Measurements from ENCODE around the gene TMEM229B.

Gene TMEM229B

GRCh38 chr14:67449096-67449495, 39.4 kb downstream of the TMEM229B start:
- Histone ChIP-seq H3K4me3 (ENCODE audit: low read depth, low read length) (no peak overlapping the region), H3K4me1 (peaks cover 20% of the 10 kb centered on the region), H3K79me2 (no peaks in the 10 kb centered on the region), H3K27me3 (ENCODE audit: control insufficient read depth, insufficient read depth, low read length) (no peaks in the 10 kb centered on the region), H3K9ac (no peak overlapping the region), H3K27ac (no peak overlapping the region), H2AFZ (no peak overlapping the region), H3K9me3 (ENCODE audit: control insufficient read depth, low read length) (no peaks in the 10 kb centered on the region), H3K4me2 (ENCODE audit: low read length) (no peak overlapping the region), H3K36me3 (ENCODE audit: control insufficient read depth, insufficient read depth, low read length) (no peaks in the 10 kb centered on the region)
- no peak for TF ChIP-seq CTCF (IDR thresholded peaks at IDR 0.05)

- H2AFZ ChIP-seq, result peak overlapping the region; percentile 43
- no peak for TF ChIP-seq CTCF (IDR thresholded peaks at IDR 0.05)
- no peak overlapping the region for H3K4me3 ChIP-seq (ENCODE audit: low read depth, low read length)
- H3K79me2 ChIP-seq, result no peaks in the 10 kb centered on the region
- H3K9me3 ChIP-seq (ENCODE audit: control insufficient read depth, low read length), result no peaks in the 10 kb centered on the region
- H3K9ac ChIP-seq, result no peak overlapping the region
- no peak overlapping the region for H3K27ac ChIP-seq
- H3K4me2 ChIP-seq (ENCODE audit: low read length), result no peak overlapping the region
- H3K4me1 ChIP-seq, result peaks cover 21% of the 10 kb centered on the region
- no peaks in the 10 kb centered on the region for H3K27me3 ChIP-seq (ENCODE audit: control insufficient read depth, insufficient read depth, low read length)
- no peaks in the 10 kb centered on the region for H3K36me3 ChIP-seq (ENCODE audit: control insufficient read depth, insufficient read depth, low read length)
Observed at GRCh38 chr14:67447033-67447381, 41.5 kb downstream of the TMEM229B start.

- Histone ChIP-seq H3K4me3 (ENCODE audit: low read depth, low read length) (no peak overlapping the region), H3K4me1 (peaks cover 21% of the 10 kb centered on the region), H3K9me3 (ENCODE audit: control insufficient read depth, low read length) (no peaks in the 10 kb centered on the region), H2AFZ (peak overlapping the region; percentile 43), H3K79me2 (no peaks in the 10 kb centered on the region), H3K27ac (no peak overlapping the region), H3K27me3 (ENCODE audit: control insufficient read depth, insufficient read depth, low read length) (no peaks in the 10 kb centered on the region), H3K36me3 (ENCODE audit: control insufficient read depth, insufficient read depth, low read length) (no peaks in the 10 kb centered on the region), H3K9ac (no peak overlapping the region), H3K4me2 (ENCODE audit: low read length) (no peak overlapping the region)
- no peak for TF ChIP-seq CTCF (IDR thresholded peaks at IDR 0.05)
Observed at GRCh38 chr14:67446371-67447032, 42.0 kb downstream of the TMEM229B start.

GRCh38 chr14:67444395-67444794, 44.1 kb downstream of the TMEM229B start:
- Histone ChIP-seq H3K27me3 (ENCODE audit: control insufficient read depth, insufficient read depth, low read length) (no peaks in the 10 kb centered on the region), H3K9me3 (ENCODE audit: control insufficient read depth, low read length) (no peaks in the 10 kb centered on the region), H3K79me2 (no peaks in the 10 kb centered on the region), H3K4me1 (peaks cover 21% of the 10 kb centered on the region), H3K9ac (no peak overlapping the region), H2AFZ (peak overlapping the region; percentile 15), H3K4me2 (ENCODE audit: low read length) (no peak overlapping the region), H3K4me3 (ENCODE audit: low read depth, low read length) (no peak overlapping the region), H3K27ac (no peak overlapping the region), H3K36me3 (ENCODE audit: control insufficient read depth, insufficient read depth, low read length) (no peaks in the 10 kb centered on the region)
- no peak for TF ChIP-seq CTCF (IDR thresholded peaks at IDR 0.05)

All from parathyroid adenoma (tissue), 2 donors.